Body of pancreas (tissue), 4 donors: ENCODE results near the gene TLL2.

Experiments used
- POLR2A ChIP-seq, 3 donors: fragments of 450-650 bp; IDR thresholded peaks; one replicate each; pipeline ENCODE4 v1.6.1; 2016; ENCODE audit warnings: antibody characterized with exemption in 3 of 3, mild to moderate bottlenecking in 2 of 3
- TF ChIP-seq, protein P1 (sequence below), 7 experiments: fragments of 450-650 bp in 4 of 7; fragments of 200-600 bp in 3 of 7; sonication (generic) in 3 of 7; IDR thresholded peaks; one replicate each; pipeline ENCODE4 v1.5.1; 2016 to 2019; ENCODE audit warnings: antibody characterized with exemption in 7 of 7

DNA sequence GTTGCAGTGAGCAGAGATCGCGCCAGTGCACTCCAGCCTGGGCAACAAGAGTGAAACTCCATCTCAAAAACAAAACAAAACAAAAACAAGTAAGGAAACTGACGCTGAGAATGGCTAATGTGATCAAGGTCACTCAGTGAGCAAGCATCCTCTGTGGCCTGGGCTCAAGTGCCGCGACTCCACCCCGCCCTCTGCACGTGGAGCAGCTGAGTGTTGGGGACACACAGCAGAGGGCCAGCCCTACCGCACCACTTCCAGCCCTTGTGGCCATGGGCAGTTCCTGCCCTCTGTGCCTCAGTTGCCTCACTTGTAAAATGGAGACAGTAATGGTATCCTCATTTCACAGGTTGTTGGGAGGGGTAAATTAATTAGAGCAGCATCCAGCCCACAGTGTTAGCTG is 134.0 kb downstream of the TLL2 start:
- TF ChIP-seq, protein P1, sequence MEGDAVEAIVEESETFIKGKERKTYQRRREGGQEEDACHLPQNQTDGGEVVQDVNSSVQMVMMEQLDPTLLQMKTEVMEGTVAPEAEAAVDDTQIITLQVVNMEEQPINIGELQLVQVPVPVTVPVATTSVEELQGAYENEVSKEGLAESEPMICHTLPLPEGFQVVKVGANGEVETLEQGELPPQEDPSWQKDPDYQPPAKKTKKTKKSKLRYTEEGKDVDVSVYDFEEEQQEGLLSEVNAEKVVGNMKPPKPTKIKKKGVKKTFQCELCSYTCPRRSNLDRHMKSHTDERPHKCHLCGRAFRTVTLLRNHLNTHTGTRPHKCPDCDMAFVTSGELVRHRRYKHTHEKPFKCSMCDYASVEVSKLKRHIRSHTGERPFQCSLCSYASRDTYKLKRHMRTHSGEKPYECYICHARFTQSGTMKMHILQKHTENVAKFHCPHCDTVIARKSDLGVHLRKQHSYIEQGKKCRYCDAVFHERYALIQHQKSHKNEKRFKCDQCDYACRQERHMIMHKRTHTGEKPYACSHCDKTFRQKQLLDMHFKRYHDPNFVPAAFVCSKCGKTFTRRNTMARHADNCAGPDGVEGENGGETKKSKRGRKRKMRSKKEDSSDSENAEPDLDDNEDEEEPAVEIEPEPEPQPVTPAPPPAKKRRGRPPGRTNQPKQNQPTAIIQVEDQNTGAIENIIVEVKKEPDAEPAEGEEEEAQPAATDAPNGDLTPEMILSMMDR (IDR thresholded peaks at IDR 0.05): no peak
- TF ChIP-seq POLR2A (IDR thresholded peaks at IDR 0.05): no peak
